GM12873 (cell line): ENCODE data around the gene HRH1.

Source experiments
- TF ChIP-seq, protein P1 (sequence below): IDR thresholded peaks from 2 replicates; pipeline ENCODE4 v1.5.1; 2012; ENCODE audit warnings: low read depth, mild to moderate bottlenecking, moderate library complexity, low read length, control low read depth; ENCODE audit not compliant: insufficient read depth; ENCODE audit errors: missing control alignments

HRH1 gene

DNA sequence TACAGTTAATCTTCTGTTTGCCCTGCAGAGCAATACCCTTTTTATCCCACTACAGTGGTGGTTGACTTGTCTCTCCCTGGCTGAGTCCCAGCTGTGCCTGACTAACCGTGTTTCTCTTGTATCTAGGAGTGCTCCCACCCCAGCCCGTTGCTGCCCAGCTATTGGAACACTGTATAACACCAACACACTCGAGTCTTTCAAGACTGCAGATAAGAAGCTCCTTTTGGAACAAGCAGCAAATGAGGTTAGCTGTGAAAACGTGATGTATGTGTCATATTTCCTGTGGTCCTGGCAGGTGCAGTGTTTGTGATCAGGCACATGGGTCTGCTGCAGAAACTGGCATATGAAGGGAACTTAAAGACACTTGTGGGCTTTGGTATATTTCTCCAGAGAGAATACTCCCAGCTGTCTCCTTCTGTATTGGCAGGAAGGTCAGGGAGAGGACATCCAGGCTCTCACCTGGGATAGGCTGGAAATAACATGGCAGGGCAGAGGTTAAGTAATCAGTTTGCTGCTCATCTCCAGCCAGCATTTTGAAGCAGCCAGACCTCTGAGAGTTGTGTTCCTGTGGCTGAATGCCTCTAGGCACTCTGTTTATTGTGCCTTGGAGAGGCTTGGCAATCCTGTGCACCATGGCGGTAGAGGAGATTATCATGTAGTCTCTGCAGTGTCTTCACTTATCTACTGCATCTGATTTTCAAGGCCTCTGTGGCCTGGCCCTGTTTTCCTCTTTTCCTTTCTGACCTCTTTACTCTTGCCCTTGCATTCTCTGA, 152.7 kb downstream of the HRH1 start:
- TF ChIP-seq, protein P1, sequence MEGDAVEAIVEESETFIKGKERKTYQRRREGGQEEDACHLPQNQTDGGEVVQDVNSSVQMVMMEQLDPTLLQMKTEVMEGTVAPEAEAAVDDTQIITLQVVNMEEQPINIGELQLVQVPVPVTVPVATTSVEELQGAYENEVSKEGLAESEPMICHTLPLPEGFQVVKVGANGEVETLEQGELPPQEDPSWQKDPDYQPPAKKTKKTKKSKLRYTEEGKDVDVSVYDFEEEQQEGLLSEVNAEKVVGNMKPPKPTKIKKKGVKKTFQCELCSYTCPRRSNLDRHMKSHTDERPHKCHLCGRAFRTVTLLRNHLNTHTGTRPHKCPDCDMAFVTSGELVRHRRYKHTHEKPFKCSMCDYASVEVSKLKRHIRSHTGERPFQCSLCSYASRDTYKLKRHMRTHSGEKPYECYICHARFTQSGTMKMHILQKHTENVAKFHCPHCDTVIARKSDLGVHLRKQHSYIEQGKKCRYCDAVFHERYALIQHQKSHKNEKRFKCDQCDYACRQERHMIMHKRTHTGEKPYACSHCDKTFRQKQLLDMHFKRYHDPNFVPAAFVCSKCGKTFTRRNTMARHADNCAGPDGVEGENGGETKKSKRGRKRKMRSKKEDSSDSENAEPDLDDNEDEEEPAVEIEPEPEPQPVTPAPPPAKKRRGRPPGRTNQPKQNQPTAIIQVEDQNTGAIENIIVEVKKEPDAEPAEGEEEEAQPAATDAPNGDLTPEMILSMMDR, result no peak

DNA sequence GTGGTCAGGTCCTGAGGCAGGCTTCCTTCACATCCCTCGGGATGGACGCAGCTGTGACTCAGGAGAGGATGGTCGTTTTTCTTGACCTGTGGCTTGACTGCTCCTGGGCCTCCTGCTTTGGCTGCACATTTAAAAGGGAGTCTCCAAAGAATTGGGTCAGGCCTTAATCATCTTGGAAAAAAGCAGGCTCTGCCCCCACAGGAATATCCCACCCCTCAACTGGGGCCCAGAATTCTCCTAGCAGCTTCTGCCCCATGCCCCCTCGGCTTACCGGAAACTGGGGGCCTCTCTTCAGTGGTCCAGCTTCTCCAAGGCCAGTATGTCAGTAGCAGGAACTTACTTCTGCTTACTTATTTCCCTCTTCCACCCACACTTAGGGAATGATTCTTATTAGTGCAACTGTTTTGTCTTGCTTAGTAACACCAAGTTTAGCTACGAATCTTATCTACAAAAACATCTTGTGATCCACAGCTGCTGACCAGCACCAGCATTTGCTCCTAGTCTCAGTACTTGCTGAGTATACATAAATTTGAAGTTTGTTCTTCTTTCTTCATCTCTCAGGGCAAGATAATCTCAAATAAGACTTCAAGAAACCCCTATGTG, 153.6 kb downstream of the HRH1 start:
- TF ChIP-seq, protein P1, result no peak

DNA sequence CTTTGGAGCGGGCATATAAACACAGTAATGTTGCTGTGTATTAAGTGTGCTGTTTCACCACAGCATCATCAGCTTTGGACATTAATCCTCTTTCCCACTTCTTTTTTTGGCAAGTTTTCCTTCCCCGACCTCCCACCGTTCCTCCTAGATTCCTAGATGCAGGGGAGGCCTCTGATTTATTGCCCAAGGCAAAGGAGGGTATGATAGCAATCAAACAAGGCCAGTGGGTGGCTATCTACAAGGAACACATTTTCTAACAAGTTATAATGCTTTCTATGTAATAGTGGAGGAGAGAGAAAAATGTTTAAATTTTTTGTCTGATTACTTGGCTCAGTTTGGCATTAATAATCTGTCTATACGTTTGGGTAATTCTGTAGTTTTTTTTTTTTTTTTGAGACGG, 156.0 kb downstream of the HRH1 start:
- TF ChIP-seq, protein P1, result no peak

DNA sequence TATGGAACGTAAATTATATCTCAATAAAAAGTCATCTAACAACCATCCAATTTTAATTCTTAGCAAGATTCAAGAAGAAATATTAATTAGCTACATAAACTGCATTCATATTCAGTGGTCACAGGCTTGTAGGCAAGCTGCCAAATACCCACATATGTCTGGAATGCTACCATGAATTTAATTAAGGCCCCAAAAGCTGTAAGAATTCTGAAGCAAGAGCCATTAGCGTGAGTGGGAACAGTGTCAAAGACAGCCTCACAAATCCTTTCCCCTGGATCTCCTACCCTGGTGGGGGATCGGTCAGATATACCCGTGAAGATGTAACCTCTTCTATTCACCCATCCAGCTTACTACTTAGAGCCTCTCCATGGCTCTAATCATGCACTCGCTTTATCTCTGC, 157.9 kb downstream of the HRH1 start:
- TF ChIP-seq, protein P1, result no peak
